ENCODE results near the gene RASA3. TPM values are rescaled to one million over a fixed set of nuclear protein-coding genes. Genes with fewer than 3 reads are reported as not detected.
A peak's percentile ranks its signal among the peaks of the same experiment; 100 is the strongest.

The RASA3 gene
- total RNA-seq, 1 donor from 2014 or later: 17.3 TPM

DNA sequence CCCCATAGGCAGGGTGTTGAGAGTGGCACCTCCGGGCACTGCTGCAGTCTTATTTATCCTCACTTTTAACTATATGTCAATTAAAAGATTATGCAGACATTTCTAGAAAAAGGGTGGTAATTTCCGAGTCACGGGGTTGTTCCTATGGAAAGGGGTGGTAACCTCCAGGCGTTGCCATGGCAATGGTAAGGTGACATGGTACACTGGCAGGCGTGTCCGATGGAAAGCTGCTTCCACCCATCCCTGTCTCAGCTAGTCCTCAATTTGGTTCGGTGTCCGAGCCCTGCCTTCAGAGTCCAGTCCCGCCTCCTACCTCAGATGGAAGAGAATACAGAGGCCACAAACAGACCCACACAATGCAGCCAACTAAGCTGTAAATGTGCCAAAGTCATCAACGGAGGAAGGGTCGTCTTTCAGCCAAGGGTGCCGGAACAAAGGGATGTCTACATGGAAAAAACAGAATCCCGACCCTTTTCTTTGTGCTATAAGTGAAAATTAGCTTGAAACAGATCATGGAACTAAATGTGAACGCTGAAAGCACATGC, 85.9 kb downstream of the RASA3 start:
- DNase-seq (no peak), ATAC-seq (no peak)
- intact Hi-C loops (cut with DNase I): no loop called here
- TF ChIP-seq, protein P1, sequence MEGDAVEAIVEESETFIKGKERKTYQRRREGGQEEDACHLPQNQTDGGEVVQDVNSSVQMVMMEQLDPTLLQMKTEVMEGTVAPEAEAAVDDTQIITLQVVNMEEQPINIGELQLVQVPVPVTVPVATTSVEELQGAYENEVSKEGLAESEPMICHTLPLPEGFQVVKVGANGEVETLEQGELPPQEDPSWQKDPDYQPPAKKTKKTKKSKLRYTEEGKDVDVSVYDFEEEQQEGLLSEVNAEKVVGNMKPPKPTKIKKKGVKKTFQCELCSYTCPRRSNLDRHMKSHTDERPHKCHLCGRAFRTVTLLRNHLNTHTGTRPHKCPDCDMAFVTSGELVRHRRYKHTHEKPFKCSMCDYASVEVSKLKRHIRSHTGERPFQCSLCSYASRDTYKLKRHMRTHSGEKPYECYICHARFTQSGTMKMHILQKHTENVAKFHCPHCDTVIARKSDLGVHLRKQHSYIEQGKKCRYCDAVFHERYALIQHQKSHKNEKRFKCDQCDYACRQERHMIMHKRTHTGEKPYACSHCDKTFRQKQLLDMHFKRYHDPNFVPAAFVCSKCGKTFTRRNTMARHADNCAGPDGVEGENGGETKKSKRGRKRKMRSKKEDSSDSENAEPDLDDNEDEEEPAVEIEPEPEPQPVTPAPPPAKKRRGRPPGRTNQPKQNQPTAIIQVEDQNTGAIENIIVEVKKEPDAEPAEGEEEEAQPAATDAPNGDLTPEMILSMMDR (IDR thresholded peaks at IDR 0.05): no peak
- Histone ChIP-seq H3K9me3 (no peaks in the 10 kb centered on the region), H3K36me3 (no peaks in the 10 kb centered on the region), H3K4me1 (peaks cover 6% of the 10 kb centered on the region), H3K27me3 (no peaks in the 10 kb centered on the region), H3K4me3 (no peak overlapping the region), H3K27ac (no peak overlapping the region)

DNA sequence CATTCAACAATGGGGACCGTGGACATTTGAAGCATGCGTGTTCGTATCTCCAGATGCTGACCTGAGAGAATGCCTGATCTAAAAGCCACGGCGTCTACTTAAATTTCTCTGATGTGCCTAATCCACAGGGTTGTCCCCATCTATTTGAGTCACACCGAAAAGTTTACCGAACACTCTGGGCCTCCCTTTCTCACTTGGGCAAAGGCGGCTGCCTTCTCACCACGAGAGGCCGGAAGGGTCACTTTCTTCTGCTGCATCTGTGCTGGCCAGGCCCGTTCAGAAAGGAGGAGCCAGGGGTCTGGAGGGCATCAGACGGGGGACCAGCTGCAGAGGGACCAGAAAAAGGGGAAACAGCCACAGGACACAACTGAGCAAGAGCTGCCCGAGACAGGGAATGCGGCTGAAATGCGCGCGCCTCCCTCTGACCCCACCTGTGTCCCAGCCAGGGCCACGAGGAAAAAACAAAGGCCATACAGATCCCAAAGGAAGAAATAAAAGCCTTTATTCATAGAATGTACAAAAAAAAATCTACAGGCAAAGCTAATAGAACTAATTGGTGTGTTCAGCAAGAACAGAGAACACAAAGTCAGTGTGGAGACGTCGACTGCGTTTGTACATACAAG, 87.2 kb downstream of the RASA3 start:
- Histone ChIP-seq H3K4me3 (no peak overlapping the region), H3K27ac (no peak overlapping the region), H3K36me3 (no peaks in the 10 kb centered on the region), H3K27me3 (no peaks in the 10 kb centered on the region), H3K9me3 (no peaks in the 10 kb centered on the region), H3K4me1 (peaks cover 6% of the 10 kb centered on the region)
- intact Hi-C loops (cut with DNase I): no loop called here
- ATAC-seq (no peak), DNase-seq (no peak)
- TF ChIP-seq, protein P1 (IDR thresholded peaks at IDR 0.05): no peak

DNA sequence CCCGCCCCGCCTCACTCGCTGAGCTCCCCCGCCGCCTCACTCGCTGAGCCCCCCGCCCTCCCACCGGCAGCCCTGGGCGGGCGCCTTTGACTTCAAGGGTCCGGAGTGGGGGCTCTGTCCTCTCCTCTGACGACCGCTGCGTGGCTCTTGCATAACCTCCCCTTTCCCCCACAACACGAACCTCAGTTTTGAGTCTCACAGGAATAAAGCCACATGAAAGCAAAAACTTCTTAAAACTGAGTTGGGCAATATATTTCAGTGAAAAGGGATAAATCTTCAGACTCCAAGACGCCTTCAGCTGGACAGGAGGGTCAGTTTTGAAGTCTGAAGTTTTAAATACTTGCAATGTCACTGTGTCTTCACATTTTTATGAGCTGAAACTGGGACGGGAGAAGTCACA, 87.9 kb downstream of the RASA3 start:
- H3K4me3 ChIP-seq: no peak overlapping the region
- no peaks in the 10 kb centered on the region for H3K36me3 ChIP-seq
- TF ChIP-seq, protein P1 (IDR thresholded peaks at IDR 0.05): no peak
- peaks cover 6% of the 10 kb centered on the region for H3K4me1 ChIP-seq
- intact Hi-C loops (cut with DNase I): no loop called here
- H3K27ac ChIP-seq: no peak overlapping the region
- no peaks in the 10 kb centered on the region for H3K27me3 ChIP-seq
- no peaks in the 10 kb centered on the region for H3K9me3 ChIP-seq
- DNase-seq: no peak
- ATAC-seq: no peak

DNA sequence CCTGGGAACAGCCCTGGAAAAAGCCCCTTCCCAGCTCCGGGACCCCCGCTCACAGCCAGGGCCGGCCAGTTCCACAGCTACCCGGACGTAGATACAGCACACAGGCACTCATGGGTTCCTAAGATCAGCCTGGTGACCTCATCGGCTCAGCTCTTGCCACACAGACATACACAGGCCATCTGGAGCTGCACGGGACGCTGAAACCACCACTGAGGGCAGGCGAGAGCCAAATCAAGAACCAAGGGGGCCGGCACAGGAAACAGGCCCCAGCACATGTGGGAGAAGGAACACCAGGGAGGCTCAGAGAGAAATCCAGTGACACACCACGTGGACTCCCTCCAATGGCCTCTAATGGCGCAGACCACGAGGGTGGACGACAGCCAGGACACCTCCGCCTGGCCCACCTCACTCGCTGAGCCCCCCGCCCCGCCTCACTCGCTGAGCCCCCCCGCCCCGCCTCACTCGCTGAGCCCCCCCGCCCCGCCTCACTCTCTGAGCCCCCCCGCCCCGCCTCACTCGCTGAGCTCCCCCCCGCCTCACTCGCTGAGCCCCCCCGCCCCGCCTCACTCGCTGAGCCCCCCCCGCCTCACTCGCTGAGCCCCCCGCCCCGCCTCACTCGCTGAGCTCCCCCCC, 88.9 kb downstream of the RASA3 start:
- Histone ChIP-seq H3K4me3 (no peak overlapping the region), H3K9me3 (no peaks in the 10 kb centered on the region), H3K4me1 (peaks cover 2% of the 10 kb centered on the region), H3K27me3 (no peaks in the 10 kb centered on the region), H3K36me3 (no peaks in the 10 kb centered on the region), H3K27ac (no peak overlapping the region)
- intact Hi-C loops (cut with DNase I): no loop called here
- peak; percentile 87 for ATAC-seq
- peak; percentile 79 for DNase-seq
- TF ChIP-seq, protein P1 (IDR thresholded peaks at IDR 0.05): peak; percentile 19

DNA sequence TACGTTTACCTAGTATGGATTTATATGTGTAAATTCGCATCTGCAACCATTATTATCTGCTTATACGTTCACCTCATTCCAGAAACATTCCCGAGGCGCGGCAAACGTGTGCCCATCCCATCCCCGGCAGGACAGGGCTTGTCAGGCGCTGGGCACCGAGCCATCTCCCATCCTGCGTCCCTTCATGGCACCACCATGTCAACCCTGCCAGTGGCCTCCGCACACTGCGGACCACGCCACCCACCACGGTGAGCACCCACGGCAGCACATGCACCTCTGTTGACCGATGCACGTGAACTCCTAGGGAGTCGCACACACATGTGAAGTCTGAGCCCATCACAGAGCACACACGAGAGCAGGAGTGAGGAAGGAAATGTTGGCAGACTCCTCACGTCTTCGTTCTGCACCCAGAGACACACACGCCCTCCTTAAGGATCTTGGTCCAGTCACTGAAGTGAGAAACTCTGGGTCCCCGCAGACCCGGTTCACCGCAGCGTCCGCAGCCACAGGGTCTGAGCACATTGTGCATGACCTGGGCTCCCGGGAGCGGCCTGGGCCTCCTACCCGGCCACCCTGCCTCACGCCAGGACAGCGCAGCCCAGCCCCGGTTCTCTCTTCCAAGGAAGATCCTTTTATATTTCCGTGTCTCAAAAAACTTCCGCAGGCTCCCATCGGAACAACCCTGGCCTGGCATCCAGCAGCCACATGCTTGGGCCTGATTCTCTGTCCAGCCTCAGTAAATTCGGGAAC, 90.2 kb downstream of the RASA3 start:
- Histone ChIP-seq H3K4me3 (no peak overlapping the region), H3K27ac (no peak overlapping the region), H3K27me3 (no peaks in the 10 kb centered on the region), H3K4me1 (peaks cover 2% of the 10 kb centered on the region), H3K36me3 (no peaks in the 10 kb centered on the region), H3K9me3 (no peaks in the 10 kb centered on the region)
- intact Hi-C loops (cut with DNase I): no loop called here
- ATAC-seq (no peak), DNase-seq (no peak)
- TF ChIP-seq, protein P1 (IDR thresholded peaks at IDR 0.05): no peak

Measured in upper lobe of right lung (tissue), 1 donor.